OCI-LY1 (cell line): ENCODE data around the gene DMD.

ENCODE experiments used
- H2AFZ ChIP-seq: fragments of 200-600 bp; sonication (generic), shearing (Covaris generic); 2 replicates; pipeline ENCODE4 v1.6.0; 2014; ENCODE audit warnings: antibody characterized with exemption, mild to moderate bottlenecking, low read length
- H3F3A ChIP-seq: fragments of 200-600 bp; sonication (generic), shearing (Covaris generic); 2 replicates; pipeline ENCODE4 v1.6.0; 2014; ENCODE audit warnings: mild to moderate bottlenecking, antibody characterized with exemption, low read length, moderate library complexity; ENCODE audit not compliant: insufficient read depth
- H3K27ac ChIP-seq: fragments of 200-600 bp; sonication (generic); 2 replicates; pipeline ENCODE4 v1.5.1; 2014; ENCODE audit warnings: low read length, mixed run types, mild to moderate bottlenecking, low read depth; ENCODE audit not compliant: poor library complexity, severe bottlenecking
- H3K27me3 ChIP-seq: fragments of 200-600 bp; sonication (generic); 2 replicates; pipeline ENCODE4 v1.6.0; 2014; ENCODE audit warnings: antibody characterized with exemption, mild to moderate bottlenecking, low read length, moderate library complexity; ENCODE audit not compliant: insufficient read depth
- H3K36me3 ChIP-seq: fragments of 200-600 bp; sonication (generic); 2 replicates; pipeline ENCODE4 v1.6.1; 2014; ENCODE audit warnings: mild to moderate bottlenecking, antibody characterized with exemption, low read length, moderate library complexity, mixed read lengths; ENCODE audit not compliant: insufficient read depth
- H3K4me1 ChIP-seq: fragments of 200-600 bp; sonication (generic); 2 replicates; pipeline ENCODE4 v1.5.1; 2014; ENCODE audit warnings: mild to moderate bottlenecking, low read length, moderate library complexity; ENCODE audit not compliant: insufficient read depth, severe bottlenecking
- H3K4me2 ChIP-seq: fragments of 200-600 bp; sonication (generic), shearing (Covaris generic); 2 replicates; pipeline ENCODE4 v1.6.1; 2014; ENCODE audit warnings: low read length
- H3K4me3 ChIP-seq: fragments of 200-600 bp; sonication (generic); 2 replicates; pipeline ENCODE4 v1.5.1; 2014; ENCODE audit warnings: low read length, low read depth, mild to moderate bottlenecking, mixed read lengths; ENCODE audit not compliant: poor library complexity, severe bottlenecking
- H3K79me2 ChIP-seq: fragments of 200-600 bp; shearing (Covaris generic); 2 replicates; pipeline ENCODE4 v1.6.1; 2016; ENCODE audit warnings: mixed run types, low read length, mixed read lengths; ENCODE audit not compliant: insufficient read depth
- H3K9ac ChIP-seq: fragments of 200-600 bp; sonication (generic), shearing (Covaris generic); 2 replicates; pipeline ENCODE4 v1.6.1; 2014; ENCODE audit warnings: mild to moderate bottlenecking, low read length, mixed read lengths
- H3K9me2 ChIP-seq: fragments of 200-600 bp; sonication (generic), shearing (Covaris generic); 2 replicates; pipeline ENCODE4 v1.6.1; 2014; ENCODE audit warnings: low read depth, mild to moderate bottlenecking, low read length, mixed read lengths
- H3K9me3 ChIP-seq: fragments of 200-600 bp; shearing (Covaris generic); 2 replicates; pipeline ENCODE4 v1.6.1; 2014; ENCODE audit warnings: low read length, mixed read lengths
- H4K20me1 ChIP-seq: fragments of 200-600 bp; sonication (generic), shearing (Covaris generic); 2 replicates; pipeline ENCODE4 v1.6.0; 2016; ENCODE audit warnings: mild to moderate bottlenecking, low read length; ENCODE audit not compliant: insufficient read depth
- EZH2 ChIP-seq: fragments of 200-600 bp; sonication (generic), shearing (Covaris generic); IDR thresholded peaks from 2 replicates; pipeline ENCODE4 v1.8.0; 2017; ENCODE audit warnings: borderline replicate concordance, mixed run types, mild to moderate bottlenecking, antibody characterized with exemption, low read length, moderate library complexity, mixed read lengths
- TF ChIP-seq, protein P1 (sequence below): fragments of 200-600 bp; sonication (generic), shearing (Covaris generic); IDR thresholded peaks from 2 replicates; pipeline ENCODE4 v1.5.1; 2017; ENCODE audit warnings: mild to moderate bottlenecking, antibody characterized with exemption, low read length, moderate library complexity, mixed read lengths

Gene DMD

DNA sequence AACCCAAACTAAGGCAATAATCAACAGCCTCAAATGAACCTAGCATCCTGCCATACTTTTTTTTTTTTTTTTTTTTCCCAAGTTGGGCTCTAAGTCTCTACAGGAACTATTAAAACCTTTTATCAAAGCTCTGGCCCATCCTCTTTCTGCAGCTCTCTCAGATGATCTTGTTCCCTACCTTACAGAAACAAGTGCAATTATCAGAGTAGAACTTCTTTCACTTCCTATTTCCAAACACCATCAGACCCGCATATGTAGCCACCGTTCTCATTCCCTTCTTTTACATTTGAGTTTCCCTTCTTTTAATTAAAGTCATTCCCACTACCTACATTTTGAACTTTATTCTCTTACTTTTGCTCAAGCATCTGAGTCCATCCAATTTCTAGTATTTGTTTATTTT, 690.6 kb downstream of the DMD start:
- H3K4me3 ChIP-seq, result no peak overlapping the region
- no peak overlapping the region for H2AFZ ChIP-seq
- H3K36me3 ChIP-seq, result no peaks in the 10 kb centered on the region
- no peaks in the 10 kb centered on the region for H3K27me3 ChIP-seq
- H3K4me2 ChIP-seq, result peak overlapping the region; percentile 16; the same call in 1 of the 2 replicates
- no peaks in the 10 kb centered on the region for H3F3A ChIP-seq
- no peaks in the 10 kb centered on the region for H4K20me1 ChIP-seq
- no peak overlapping the region for H3K9ac ChIP-seq
- no peak for TF ChIP-seq EZH2
- TF ChIP-seq, protein P1, sequence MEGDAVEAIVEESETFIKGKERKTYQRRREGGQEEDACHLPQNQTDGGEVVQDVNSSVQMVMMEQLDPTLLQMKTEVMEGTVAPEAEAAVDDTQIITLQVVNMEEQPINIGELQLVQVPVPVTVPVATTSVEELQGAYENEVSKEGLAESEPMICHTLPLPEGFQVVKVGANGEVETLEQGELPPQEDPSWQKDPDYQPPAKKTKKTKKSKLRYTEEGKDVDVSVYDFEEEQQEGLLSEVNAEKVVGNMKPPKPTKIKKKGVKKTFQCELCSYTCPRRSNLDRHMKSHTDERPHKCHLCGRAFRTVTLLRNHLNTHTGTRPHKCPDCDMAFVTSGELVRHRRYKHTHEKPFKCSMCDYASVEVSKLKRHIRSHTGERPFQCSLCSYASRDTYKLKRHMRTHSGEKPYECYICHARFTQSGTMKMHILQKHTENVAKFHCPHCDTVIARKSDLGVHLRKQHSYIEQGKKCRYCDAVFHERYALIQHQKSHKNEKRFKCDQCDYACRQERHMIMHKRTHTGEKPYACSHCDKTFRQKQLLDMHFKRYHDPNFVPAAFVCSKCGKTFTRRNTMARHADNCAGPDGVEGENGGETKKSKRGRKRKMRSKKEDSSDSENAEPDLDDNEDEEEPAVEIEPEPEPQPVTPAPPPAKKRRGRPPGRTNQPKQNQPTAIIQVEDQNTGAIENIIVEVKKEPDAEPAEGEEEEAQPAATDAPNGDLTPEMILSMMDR, result no peak
- H3K79me2 ChIP-seq, result no peaks in the 10 kb centered on the region
- H3K9me3 ChIP-seq, result no peaks in the 10 kb centered on the region
- no peaks in the 10 kb centered on the region for H3K9me2 ChIP-seq
- no peaks in the 10 kb centered on the region for H3K4me1 ChIP-seq
- no peak overlapping the region for H3K27ac ChIP-seq

DNA sequence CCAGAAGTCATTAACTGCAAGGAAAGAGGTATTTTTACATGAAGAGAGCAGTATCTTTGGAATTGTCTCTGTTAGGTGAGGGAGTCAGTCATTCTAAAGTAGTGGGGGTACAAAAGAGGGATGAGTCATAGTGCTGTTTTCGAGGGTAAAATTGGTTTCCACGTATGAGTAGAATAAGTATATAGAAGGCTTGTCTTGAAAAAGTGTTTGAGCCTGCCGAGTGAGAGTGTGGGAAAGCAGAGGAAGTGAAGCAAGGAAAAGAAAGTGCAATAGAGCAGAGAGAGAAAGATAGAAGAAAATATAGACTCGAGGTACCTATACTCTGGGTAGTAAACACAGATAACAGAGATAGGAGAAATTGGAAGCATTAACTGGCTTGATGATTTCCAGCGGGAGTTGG, 696.4 kb downstream of the DMD start:
- Histone ChIP-seq H3F3A (no peaks in the 10 kb centered on the region), H3K9ac (no peak overlapping the region), H2AFZ (no peak overlapping the region), H4K20me1 (no peaks in the 10 kb centered on the region), H3K9me2 (no peaks in the 10 kb centered on the region), H3K36me3 (no peaks in the 10 kb centered on the region), H3K9me3 (no peaks in the 10 kb centered on the region), H3K4me2 (no peak overlapping the region), H3K27me3 (no peaks in the 10 kb centered on the region), H3K79me2 (no peaks in the 10 kb centered on the region), H3K27ac (no peak overlapping the region), H3K4me1 (no peaks in the 10 kb centered on the region), H3K4me3 (no peak overlapping the region)
- no peak for TF ChIP-seq EZH2
- TF ChIP-seq, protein P1, result no peak

DNA sequence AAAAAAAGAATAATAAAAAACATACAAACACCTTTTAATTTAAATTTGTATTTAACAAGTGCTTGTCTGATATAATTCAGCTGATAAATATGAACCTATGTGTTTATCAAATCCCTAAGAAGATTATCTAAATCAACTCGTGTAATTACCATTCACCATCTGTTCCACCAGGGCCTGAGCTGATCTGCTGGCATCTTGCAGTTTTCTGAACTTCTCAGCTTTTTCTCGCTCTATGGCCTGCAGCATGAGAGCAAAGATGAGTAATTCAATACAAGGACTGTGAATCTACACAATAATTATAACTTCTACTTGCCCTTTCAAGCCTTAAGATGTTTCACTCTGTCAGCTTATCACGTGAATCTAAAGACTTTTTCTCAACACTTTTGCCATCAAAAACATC, 709.7 kb downstream of the DMD start:
- TF ChIP-seq, protein P1, result no peak
- TF ChIP-seq EZH2, result no peak
- Histone ChIP-seq H3F3A (no peaks in the 10 kb centered on the region), H3K4me3 (no peak overlapping the region), H3K9me2 (no peaks in the 10 kb centered on the region), H4K20me1 (no peaks in the 10 kb centered on the region), H2AFZ (no peak overlapping the region), H3K9ac (no peak overlapping the region), H3K79me2 (no peaks in the 10 kb centered on the region), H3K9me3 (no peaks in the 10 kb centered on the region), H3K27ac (no peak overlapping the region), H3K4me2 (no peak overlapping the region), H3K36me3 (no peaks in the 10 kb centered on the region), H3K4me1 (no peaks in the 10 kb centered on the region), H3K27me3 (no peaks in the 10 kb centered on the region)
